SH-SY5Y (cell line): ENCODE measurements around the gene MYOCD.

Experiments
- GATA2 ChIP-seq: IDR thresholded peaks from 2 replicates; pipeline ENCODE4 v1.6.1; 2011; ENCODE audit warnings: mild to moderate bottlenecking, low read depth, low read length
- GATA3 ChIP-seq: IDR thresholded peaks from 2 replicates; pipeline ENCODE4 v1.6.1; 2011; ENCODE audit warnings: low read depth, mild to moderate bottlenecking, low read length, moderate library complexity

DNA sequence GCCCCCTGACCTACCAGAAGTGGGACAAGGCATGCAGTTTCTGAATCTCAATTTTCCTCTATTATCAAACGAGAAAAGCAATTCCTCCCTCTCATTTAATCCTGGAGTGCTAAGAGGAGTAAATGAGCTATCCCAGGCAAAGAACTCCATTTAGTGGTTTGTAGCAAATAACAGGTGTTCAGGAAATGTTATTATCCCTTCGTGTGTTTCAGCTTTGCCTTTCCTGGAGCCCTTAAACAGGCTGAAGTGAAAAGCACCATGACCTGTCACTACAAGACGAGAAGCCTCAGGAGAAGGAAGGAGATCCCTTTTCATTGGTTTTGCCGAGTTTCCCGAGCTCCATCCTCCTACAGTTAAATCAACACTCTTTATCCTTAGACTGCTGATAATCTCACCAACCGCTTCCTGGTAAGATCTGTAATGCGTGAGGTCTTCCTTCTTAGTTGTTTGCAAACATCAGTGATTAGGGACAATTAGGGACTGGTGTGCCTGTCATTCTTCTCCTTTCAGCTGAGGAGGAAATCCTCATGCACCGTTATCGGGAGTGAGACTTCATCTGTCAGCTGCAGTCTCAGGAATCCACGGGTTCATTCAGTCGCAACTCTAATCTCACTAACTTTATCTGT, 30.8 kb upstream of the MYOCD start:
- no peak for TF ChIP-seq GATA3
- no peak for TF ChIP-seq GATA2
